ENCODE data around the gene DLST.

Gene DLST

GRCh38 chr14:74881431-74882102 lies at the start of gene DLST:
Gene DLST, plus strand, starts transcription at chr14:74881916. Its CDS starts 38 bp downstream, at chr14:74881954.
- peak; percentile 93 for DNase-seq

DNA sequence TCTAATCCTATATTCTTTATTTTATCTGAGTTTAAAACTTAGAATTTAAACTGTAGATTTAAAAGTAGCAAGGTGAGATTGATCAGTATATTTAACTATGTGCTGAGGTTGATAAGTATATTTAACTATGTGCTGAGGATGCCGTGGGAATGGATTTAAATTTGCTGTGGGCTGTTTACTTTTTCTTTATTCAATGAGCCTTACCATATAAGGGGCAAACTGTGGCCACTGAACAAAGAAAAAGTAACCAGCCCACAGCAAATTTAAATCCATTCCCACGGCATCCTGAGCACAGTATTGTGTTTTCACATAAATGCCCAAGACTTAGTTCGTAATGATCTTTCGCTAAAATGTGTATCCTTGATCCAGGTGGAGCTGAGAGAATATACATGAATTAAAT lies 48.9 kb upstream of the DLST start:
- DNase-seq: no peak

- DNase-seq: no peak
These were observed 46.9 kb upstream of the DLST start for GRCh38 chr14:74834692-74835392.

GRCh38 chr14:74835645-74836250 lies 46.0 kb upstream of the DLST start:
- no peak for DNase-seq

GRCh38 chr14:74836251-74836960 lies 45.3 kb upstream of the DLST start:
- no peak for DNase-seq

DNA sequence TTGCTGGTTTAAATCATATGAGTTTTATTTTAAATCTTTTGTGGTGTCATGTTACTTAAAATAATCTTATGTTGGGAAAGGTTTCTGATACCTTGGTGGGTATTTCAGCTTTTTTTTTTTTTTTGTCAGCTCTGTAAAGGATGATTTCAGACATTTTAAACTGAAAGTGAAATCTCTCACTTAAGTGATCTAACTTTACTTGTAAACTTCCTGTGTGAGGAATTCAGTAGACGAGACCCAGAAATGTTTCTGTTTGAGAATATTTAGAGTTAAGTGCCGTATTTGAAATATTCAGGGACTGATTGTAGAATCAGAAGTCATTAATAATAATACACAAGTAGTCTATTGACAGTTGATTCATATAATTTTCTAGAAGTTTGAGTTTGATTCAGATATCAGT lies 43.5 kb upstream of the DLST start:
- DNase-seq: no peak

- no peak for DNase-seq
These were observed 41.1 kb upstream of the DLST start for GRCh38 chr14:74840603-74841030.

DNA sequence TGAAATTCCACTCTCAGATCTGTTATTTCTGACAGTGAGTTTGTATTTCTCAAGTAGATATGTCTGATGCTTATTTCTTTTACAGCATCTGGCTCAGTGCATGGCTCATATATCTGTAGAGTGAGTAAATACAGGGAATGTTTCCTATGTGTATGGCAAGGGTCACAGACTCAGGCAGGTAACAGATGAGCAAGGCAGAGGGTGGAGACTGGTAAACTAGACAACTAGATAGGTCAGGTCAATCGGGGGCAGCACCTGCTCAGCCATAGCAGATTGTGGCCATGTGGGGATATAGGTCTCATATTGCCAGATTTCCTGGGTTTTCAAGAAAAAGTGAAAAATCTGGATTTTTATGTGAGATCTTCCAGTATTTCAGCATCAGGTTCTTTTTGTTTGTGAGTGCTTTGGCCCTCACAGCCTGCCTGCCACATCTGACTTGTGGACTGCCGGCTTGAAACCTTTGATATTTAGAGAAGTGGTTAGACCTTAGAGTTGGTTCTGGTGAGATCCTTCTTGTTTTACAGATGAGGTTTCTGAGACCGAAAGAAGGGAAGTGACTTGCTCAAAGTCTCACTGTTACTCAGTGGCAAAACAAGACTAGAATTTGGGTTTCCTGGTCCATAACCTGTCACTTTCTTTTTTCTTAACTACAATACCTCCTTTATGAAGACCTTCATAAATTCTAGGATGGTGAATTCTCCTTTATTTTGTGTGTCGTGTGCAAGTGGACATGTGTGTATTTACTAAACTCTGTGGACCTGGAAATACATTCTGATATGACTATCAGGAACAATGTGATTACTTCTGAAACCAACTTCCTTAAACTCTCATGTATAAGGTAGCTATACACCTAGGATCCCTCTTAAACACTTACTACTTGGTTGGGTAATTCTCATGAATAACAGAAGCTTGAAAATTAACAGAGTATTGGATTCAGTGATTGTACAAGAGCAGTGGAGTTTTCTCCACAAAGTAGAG lies 40.2 kb upstream of the DLST start:
- peak; percentile 44 for DNase-seq

DNA sequence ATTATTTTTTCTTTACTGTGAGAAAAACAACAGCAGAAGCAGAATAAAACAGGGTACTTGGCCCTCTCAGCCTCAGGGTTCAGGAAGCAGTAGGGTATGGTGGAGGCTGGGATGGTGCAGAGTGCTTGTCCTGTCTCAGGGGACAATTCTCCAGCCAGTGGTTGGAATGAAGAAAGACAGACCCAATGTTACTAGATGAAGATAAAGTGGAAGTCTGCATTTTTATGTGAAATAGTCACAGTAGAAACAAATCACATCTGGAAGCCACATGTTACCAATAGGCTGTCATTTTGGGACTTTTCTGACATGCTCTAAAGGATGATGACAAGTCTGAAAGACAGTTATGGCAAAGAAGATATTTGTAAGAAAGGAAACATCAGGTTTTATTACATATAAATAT lies 38.1 kb upstream of the DLST start:
- DNase-seq: no peak

DNA sequence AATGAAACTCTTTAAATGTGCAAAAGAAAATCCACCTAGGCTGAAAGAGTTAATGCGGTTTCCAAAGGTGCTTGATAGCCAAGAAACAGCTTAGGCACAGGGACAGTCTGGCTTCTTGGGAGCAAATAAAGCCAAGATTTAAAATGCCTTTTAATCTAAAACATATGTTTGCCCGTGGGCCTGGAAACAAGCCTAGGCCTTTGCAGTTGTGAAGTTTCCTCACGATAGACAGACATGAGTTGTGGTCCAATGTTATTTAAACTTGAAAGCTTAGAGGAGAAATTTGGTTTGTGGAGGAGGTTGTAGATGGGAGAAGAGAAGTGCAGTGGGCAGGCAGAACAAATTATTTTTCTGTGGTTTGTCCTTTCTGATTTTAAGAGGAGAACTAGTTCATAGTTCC lies 35.5 kb upstream of the DLST start:
- DNase-seq: no peak

DNA sequence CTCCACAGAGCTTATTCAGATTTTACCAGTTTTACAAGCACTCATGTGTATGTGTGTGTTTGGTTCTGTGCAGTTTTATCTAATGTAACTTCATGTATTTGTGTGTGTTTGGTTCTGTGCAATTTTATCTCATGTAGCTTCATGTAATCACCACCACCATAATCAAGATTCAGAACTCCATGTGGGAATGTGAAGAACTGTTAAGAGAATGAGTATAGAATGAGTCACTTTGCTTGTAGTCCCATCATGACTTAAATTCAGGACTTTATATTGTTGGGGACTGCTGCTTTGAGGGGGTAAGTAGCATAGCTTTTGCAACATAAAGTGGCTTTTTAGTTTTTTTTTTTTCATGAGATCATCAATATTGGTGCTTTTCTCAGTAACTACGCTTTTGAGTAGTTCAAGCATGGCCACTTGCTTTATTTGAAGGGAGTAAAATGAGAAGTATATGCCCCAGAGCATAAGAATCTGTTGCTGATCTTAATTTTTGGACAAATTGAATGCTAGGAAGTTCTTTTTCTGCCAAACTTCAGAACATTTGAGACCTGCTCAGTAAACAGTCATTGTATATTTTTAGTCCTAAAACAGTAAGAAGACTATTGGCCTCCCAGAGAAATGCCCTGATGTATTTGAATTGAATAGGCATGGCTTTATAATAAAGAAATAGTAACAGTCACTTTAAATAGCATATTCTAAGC lies 34.6 kb upstream of the DLST start:
- DNase-seq: no peak

DNA sequence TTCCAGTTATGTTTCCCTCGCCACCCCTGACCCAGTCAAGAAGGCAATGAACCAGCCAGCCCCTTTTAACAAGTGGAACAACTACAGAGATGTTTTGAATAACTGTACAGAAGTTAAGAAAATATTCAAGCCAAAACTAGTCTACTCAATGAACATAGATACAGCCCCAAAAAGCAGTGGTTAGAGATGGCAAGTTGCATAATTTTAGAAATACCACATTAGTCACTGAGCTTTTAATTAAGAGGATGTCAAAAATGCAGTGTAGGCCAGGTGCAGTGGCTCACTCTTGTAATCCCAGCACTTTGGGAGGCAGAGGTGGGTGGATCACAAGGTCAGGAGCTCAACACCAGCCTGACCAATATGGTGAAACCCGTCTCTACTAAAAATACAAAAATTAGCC lies 32.9 kb upstream of the DLST start:
- DNase-seq: no peak

GRCh38 chr14:74852922-74853530 lies 28.7 kb upstream of the DLST start:
- DNase-seq: no peak

DNA sequence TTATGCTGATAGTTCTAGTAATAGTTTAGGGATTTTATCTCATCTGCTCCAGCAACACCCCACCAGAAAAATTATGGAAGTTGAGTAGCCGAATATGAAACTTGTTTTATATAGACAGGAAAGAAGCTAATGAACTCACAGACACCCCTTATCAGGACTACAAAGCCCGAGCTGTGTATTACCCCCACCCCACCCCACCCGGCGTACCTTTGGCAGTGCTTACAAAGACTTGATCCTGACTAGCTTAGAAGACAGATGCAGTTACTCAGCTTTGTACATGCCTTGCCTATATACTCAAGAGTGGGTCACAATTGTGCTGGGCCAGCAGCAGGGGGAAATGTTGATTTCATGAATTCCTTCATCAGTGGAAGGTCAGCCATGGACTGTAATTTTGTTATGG lies 28.1 kb upstream of the DLST start:
- peak; percentile 68 for DNase-seq

DNA sequence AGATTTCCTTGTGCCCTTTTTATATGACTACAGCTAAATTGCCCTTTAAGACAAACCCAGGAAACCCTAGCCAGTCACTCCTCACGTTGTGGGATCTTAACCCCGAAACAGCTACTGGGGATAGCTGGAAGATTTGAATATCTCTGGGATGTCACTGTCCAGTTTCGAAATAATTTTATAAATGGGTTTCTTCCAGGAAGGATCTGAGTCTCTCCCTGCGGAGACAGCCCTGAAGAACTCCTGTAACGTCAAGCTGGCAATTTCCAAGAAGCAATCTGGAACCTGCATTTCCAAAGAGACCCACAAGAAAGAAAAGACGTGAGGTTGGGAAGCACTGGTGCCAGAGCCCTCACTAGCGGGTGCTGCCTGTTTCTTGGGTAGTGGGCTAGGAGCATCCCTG lies 26.7 kb upstream of the DLST start:
- no peak for DNase-seq

GRCh38 chr14:74855945-74856344 lies 25.8 kb upstream of the DLST start:
- no peak for DNase-seq

DNA sequence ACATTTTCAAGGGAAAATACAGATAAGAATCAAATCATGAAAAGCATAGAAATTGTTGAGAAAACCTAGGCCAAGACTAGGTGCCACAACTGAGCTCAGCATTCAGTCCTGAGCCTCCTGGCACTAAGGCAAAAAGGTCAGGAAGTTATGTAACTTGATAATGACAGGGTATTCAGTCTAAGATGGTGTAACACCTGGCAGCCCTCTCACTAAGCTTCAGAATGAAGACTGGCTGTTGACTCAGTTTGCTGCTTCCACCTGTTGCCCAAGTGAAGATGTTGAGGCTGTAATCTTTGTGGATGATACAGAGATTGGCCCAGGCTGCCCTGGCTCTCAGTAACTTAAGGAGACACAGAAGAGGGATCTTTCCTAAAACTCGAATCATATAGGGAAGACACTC lies 25.4 kb upstream of the DLST start:
- DNase-seq: no peak

GRCh38 chr14:74858022-74858421 lies 23.7 kb upstream of the DLST start:
- DNase-seq: no peak

DNA sequence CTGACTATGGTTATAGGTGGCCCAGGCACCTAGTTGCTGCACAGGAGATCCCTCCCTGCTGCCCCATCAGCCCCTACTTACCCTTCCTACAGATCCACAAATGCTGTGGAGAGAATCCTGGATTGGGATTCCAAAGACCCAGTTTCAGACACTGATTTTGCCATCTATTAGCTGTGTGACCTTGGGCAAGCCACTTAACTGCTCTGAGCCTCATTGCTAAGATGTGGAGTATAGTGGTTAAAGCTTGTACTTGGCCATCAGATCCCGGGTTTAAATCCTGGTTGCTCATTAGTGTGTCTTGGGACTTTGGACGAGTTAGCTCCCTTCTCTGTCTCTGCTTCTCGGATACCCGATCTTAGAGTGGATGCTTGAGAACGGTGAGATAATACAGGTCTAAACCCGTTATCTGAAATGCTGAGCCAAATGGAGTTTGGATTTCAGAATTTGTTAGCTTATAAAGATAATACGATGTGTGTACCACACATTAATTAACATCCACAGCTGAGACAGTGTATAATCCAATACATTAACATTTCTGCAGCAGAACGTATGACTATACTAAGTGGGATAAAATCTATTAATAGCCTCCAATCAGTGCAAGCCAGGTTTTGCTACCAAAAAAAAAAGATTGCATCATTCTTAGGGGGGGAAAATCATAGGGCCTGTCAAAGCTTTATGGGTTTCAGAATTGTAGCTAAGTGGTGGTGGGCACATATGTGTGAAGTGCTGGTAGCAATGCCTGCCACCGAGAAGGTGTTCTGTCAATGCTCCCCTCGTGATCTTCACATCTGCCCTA lies 21.8 kb upstream of the DLST start:
- DNase-seq: no peak

Data from hematopoietic multipotent progenitor cell treated with erythropoietin and hydrocortisone succinate and interleukin-3 and kit ligand, for 6 days (in vitro differentiated cells).